Esophagus squamous epithelium (tissue), 4 donors: ENCODE results near the gene NEDD8.
"Not testable (repeated sequence)": the region's sequence is repeated elsewhere in the genome, so short reads cannot be mapped to it uniquely, and the experiment has no call there.

Experiments used
- CTCF ChIP-seq, 6 experiments: fragments of 450-650 bp in 4 of 6; fragments of 200-600 bp in 2 of 6; sonication (generic) in 2 of 6; IDR thresholded peaks; one replicate each; pipeline ENCODE4 v1.5.1; 2016 to 2019; ENCODE audit warnings: antibody characterized with exemption in 6 of 6, mild to moderate bottlenecking in 4 of 6, moderate library complexity in 4 of 6
- POLR2A ChIP-seq, 4 donors: fragments of 450-650 bp; IDR thresholded peaks; one replicate each; pipeline ENCODE4 v1.6.1; 2017; ENCODE audit warnings: antibody characterized with exemption in 4 of 4, mild to moderate bottlenecking in 4 of 4, moderate library complexity in 3 of 4

- TF ChIP-seq CTCF, POLR2A (IDR thresholded peaks at IDR 0.05): not testable (repeated sequence)
Observed at GRCh38 chr14:24216876-24217275, 15.3 kb downstream of the NEDD8 start.
